Ishikawa (cell line): ENCODE measurements around the gene TMEM269.

Experiments used
- EGR1 ChIP-seq: IDR thresholded peaks from 2 replicates; pipeline ENCODE4 v1.6.1; 2012
- RAD21 ChIP-seq: IDR thresholded peaks from 2 replicates; pipeline ENCODE4 v1.6.1; 2012; ENCODE audit warnings: low read depth
- TF ChIP-seq, protein P1 (sequence below): IDR thresholded peaks from 2 replicates; pipeline ENCODE4 v1.6.1; 2012
- TF ChIP-seq, protein P2 (sequence below): IDR thresholded peaks from 2 replicates; pipeline ENCODE4 v1.6.1; 2012; ENCODE audit warnings: low read depth, mild to moderate bottlenecking

GRCh38 chr1:42742617-42743316 is 42.0 kb upstream of the TMEM269 start:
- TF ChIP-seq, protein P1, sequence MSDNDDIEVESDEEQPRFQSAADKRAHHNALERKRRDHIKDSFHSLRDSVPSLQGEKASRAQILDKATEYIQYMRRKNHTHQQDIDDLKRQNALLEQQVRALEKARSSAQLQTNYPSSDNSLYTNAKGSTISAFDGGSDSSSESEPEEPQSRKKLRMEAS = no peak
- TF ChIP-seq EGR1 (no peak), RAD21 (no peak)
- TF ChIP-seq, protein P2, sequence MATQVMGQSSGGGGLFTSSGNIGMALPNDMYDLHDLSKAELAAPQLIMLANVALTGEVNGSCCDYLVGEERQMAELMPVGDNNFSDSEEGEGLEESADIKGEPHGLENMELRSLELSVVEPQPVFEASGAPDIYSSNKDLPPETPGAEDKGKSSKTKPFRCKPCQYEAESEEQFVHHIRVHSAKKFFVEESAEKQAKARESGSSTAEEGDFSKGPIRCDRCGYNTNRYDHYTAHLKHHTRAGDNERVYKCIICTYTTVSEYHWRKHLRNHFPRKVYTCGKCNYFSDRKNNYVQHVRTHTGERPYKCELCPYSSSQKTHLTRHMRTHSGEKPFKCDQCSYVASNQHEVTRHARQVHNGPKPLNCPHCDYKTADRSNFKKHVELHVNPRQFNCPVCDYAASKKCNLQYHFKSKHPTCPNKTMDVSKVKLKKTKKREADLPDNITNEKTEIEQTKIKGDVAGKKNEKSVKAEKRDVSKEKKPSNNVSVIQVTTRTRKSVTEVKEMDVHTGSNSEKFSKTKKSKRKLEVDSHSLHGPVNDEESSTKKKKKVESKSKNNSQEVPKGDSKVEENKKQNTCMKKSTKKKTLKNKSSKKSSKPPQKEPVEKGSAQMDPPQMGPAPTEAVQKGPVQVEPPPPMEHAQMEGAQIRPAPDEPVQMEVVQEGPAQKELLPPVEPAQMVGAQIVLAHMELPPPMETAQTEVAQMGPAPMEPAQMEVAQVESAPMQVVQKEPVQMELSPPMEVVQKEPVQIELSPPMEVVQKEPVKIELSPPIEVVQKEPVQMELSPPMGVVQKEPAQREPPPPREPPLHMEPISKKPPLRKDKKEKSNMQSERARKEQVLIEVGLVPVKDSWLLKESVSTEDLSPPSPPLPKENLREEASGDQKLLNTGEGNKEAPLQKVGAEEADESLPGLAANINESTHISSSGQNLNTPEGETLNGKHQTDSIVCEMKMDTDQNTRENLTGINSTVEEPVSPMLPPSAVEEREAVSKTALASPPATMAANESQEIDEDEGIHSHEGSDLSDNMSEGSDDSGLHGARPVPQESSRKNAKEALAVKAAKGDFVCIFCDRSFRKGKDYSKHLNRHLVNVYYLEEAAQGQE = no peak
